ENCODE data around the gene ATP6V0A4. TPM values are rescaled to one million over a fixed set of nuclear protein-coding genes. Genes with fewer than 3 reads are reported as not detected.

Gene ATP6V0A4
- total RNA-seq, 1 experiment from 2014 or later = not detected

DNA sequence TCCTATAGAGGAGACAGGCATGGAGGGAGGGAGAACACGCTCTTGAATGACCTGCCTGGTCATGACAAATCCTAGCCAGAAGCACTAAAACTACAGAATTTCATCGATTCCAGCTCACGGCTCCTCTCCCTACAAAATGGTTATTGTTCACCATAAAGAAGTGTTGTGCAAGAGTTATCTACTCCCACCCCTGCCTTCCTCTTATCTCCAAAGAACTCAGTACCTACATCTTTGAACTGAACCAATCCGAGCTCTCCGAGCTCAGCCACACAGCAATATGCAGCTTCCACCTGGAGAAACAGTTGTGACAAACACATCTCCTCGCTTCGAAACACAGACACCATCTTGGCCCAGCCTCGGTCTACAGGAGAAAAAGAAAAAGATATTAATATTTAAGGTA, 27.1 kb downstream of the ATP6V0A4 start:
- CTCF ChIA-PET = no interaction called here
- POLR2A ChIA-PET (ENCODE audit: low non-redundant PET) = no interaction called here

DNA sequence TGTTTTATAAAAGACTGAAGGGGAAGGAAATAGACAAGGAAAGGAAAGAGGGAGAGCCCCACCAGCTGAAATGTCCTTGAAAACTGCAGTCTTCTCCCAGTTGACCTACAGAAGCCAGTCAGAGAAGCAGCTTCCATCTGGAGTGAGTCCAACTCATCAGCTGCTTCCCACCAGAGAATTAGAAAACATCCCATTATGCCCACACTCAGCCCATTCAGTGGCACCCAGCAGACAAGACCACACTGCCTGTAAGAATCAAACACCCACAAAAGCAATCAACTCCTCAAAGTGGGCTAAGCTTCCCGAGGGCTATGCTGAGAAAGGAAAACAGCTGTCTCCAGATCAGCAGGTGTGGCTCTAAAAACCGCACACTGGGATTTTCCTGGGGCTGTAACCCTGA, 29.8 kb downstream of the ATP6V0A4 start:
- H3K4me3 ChIP-seq (ENCODE audit: low read depth, low read length, poor library complexity, severe bottlenecking) = no peak overlapping the region
- peak; percentile 12 for DNase-seq (ENCODE audit: low spot score)
- intact Hi-C loops (cut with micrococcal nuclease; ENCODE audit: unreplicated experiment) = no loop called here
- no peaks in the 10 kb centered on the region for H3K9me3 ChIP-seq (ENCODE audit: low read depth, low read length, poor library complexity, severe bottlenecking)
- H3K4me1 ChIP-seq (ENCODE audit: insufficient read depth, low read length, poor library complexity, severe bottlenecking) = peaks cover 5% of the 10 kb centered on the region
- H3K27ac ChIP-seq (ENCODE audit: low read depth, low read length, poor library complexity, severe bottlenecking) = no peak overlapping the region
- no peaks in the 10 kb centered on the region for H3K36me3 ChIP-seq (ENCODE audit: insufficient read depth, low read length, poor library complexity, severe bottlenecking)
- TF ChIP-seq, protein P1, sequence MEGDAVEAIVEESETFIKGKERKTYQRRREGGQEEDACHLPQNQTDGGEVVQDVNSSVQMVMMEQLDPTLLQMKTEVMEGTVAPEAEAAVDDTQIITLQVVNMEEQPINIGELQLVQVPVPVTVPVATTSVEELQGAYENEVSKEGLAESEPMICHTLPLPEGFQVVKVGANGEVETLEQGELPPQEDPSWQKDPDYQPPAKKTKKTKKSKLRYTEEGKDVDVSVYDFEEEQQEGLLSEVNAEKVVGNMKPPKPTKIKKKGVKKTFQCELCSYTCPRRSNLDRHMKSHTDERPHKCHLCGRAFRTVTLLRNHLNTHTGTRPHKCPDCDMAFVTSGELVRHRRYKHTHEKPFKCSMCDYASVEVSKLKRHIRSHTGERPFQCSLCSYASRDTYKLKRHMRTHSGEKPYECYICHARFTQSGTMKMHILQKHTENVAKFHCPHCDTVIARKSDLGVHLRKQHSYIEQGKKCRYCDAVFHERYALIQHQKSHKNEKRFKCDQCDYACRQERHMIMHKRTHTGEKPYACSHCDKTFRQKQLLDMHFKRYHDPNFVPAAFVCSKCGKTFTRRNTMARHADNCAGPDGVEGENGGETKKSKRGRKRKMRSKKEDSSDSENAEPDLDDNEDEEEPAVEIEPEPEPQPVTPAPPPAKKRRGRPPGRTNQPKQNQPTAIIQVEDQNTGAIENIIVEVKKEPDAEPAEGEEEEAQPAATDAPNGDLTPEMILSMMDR (conservative IDR thresholded peaks at IDR 0.05; ENCODE audit: low read depth, low read length) = no peak
- TF ChIP-seq EZH2 (IDR thresholded peaks at IDR 0.05; ENCODE audit: borderline replicate concordance, low read depth, low read length, poor library complexity, severe bottlenecking) = no peak
- ChIA-PET POLR2A (ENCODE audit: low non-redundant PET) (no interaction called here), CTCF (no interaction called here)
- no TSS peak for BruUV-seq (replicated peaks)
- peaks cover 65% of the 10 kb centered on the region for H3K27me3 ChIP-seq (replicated peaks; ENCODE audit: insufficient read depth, low read depth, low read length, poor library complexity)

More for the DNA sequence above, 27.1 kb downstream of the ATP6V0A4 start:
- Histone ChIP-seq H3K27me3 (replicated peaks; ENCODE audit: insufficient read depth, low read depth, low read length, poor library complexity) (peaks cover 74% of the 10 kb centered on the region), H3K36me3 (ENCODE audit: insufficient read depth, low read length, poor library complexity, severe bottlenecking) (no peaks in the 10 kb centered on the region), H3K4me3 (ENCODE audit: low read depth, low read length, poor library complexity, severe bottlenecking) (no peak overlapping the region), H3K9me3 (ENCODE audit: low read depth, low read length, poor library complexity, severe bottlenecking) (no peaks in the 10 kb centered on the region), H3K27ac (ENCODE audit: low read depth, low read length, poor library complexity, severe bottlenecking) (no peak overlapping the region), H3K4me1 (ENCODE audit: insufficient read depth, low read length, poor library complexity, severe bottlenecking) (no peaks in the 10 kb centered on the region)
- no peak for TF ChIP-seq EZH2 (IDR thresholded peaks at IDR 0.05; ENCODE audit: borderline replicate concordance, low read depth, low read length, poor library complexity, severe bottlenecking)
- TF ChIP-seq, protein P1 (conservative IDR thresholded peaks at IDR 0.05; ENCODE audit: low read depth, low read length) = no peak
- no peak for DNase-seq (ENCODE audit: low spot score)
- intact Hi-C loops (cut with micrococcal nuclease; ENCODE audit: unreplicated experiment) = no loop called here
- BruUV-seq (replicated peaks) = no TSS peak

DNA sequence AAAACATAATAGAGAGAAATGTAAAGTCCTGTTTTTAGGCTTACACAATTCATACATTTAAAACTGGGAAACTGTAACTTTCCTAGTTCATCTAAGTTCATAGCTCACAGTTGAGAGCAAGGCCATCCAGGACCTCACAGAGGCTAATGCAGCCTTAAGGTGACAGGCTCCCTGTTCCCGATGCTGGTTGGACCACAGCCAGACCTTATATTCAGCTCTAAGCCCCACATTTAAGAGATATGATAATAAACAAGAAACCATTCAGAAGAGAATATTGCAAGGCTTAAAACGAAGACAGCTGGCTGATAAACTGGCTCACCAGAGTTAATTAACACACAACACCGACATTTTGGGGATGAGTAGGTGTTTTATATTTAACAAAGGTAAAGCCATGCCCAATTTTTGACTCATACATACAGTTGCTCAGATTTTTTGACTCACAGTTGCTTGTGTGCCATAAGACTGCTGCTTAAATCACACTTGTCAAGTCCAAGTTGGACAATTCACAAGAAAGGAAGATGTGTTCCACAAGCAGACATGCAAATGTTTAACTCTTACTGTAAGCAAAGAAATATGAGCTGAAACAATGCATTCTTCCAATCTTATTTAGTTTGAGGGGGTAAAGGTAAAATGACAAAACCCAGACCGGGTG, 41.3 kb downstream of the ATP6V0A4 start:
- H3K36me3 ChIP-seq (ENCODE audit: insufficient read depth, low read length, poor library complexity, severe bottlenecking) = no peaks in the 10 kb centered on the region
- H3K4me1 ChIP-seq (ENCODE audit: insufficient read depth, low read length, poor library complexity, severe bottlenecking) = no peaks in the 10 kb centered on the region
- intact Hi-C loops (cut with micrococcal nuclease; ENCODE audit: unreplicated experiment) = no loop called here
- H3K9me3 ChIP-seq (ENCODE audit: low read depth, low read length, poor library complexity, severe bottlenecking) = no peaks in the 10 kb centered on the region
- CTCF ChIA-PET = interaction anchor here (0.5 kb wide), 1 partner anchor 1888 kb away, joined by 3 read pairs; the partner anchor contains the start of gene CHRM2
- H3K27ac ChIP-seq (ENCODE audit: low read depth, low read length, poor library complexity, severe bottlenecking) = no peak overlapping the region
- peaks cover 35% of the 10 kb centered on the region for H3K27me3 ChIP-seq (replicated peaks; ENCODE audit: insufficient read depth, low read depth, low read length, poor library complexity)
- POLR2A ChIA-PET (ENCODE audit: low non-redundant PET) = no interaction called here
- TF ChIP-seq, protein P1 (conservative IDR thresholded peaks at IDR 0.05; ENCODE audit: low read depth, low read length) = no peak
- TF ChIP-seq EZH2 (IDR thresholded peaks at IDR 0.05; ENCODE audit: borderline replicate concordance, low read depth, low read length, poor library complexity, severe bottlenecking) = no peak
- BruUV-seq (replicated peaks) = no TSS peak
- DNase-seq (ENCODE audit: low spot score) = no peak
- no peak overlapping the region for H3K4me3 ChIP-seq (ENCODE audit: low read depth, low read length, poor library complexity, severe bottlenecking)

All from A673 (cell line).